ENCODE results near the gene SLC1A3.

Gene SLC1A3

DNA sequence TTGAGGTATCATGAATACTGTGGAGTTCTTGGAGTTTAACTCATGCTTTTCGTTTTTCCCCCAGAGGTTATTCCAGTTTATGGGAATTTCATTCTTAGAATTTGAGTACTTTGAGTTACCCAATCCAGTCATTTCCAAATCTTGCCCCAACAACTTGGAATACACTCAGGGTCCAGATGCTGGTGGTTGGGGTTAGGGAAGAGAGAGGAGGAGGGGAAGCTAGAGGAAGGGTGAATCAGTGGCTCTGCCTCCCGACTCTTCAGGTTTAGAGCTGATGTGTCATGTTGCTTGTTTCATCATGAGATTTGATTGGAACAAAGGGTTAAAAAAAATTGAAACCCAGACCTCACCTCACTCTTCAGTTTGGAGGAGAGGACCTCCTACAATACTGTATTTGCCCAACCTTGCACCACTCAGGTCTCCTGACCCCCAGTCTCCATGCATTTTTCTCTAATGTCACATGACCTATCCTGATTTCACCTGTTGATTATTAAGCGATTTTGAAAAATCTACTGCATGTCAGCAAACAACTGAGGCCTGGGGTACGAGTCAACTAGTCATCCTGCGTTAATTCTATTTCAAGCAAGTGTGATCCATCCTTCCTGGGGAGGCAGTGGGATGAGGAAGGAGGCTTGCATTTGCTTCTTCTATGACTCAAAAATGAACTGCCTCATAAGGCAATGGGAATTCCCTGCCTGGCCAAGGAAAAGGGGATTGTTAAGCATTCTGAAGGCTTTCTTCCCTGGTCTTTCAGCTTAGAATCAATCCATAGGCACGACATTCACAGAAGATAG lies 6.2 kb upstream of the SLC1A3 start:
- H3K27ac ChIP-seq (ENCODE audit: low read length) = no peak overlapping the region
- TF ChIP-seq EZH2phosphoT487 (IDR thresholded peaks at IDR 0.05; ENCODE audit: low read depth) = no peak
- no peaks in the 10 kb centered on the region for H3K79me2 ChIP-seq (ENCODE audit: low read length)
- peaks cover 11% of the 10 kb centered on the region for H3K27me3 ChIP-seq (ENCODE audit: low read depth, low read length)
- no peak overlapping the region for H3K4me3 ChIP-seq (ENCODE audit: low read length)
- H3K4me1 ChIP-seq (ENCODE audit: low read length) = no peaks in the 10 kb centered on the region
- H3K36me3 ChIP-seq (replicated peaks; ENCODE audit: low read depth, low read length) = no peaks in the 10 kb centered on the region
- H3K9me3 ChIP-seq (ENCODE audit: insufficient read depth, low read length) = no peaks in the 10 kb centered on the region
- H3K4me2 ChIP-seq (ENCODE audit: low read length) = no peak overlapping the region
- no peaks in the 10 kb centered on the region for H4K20me1 ChIP-seq (ENCODE audit: insufficient read depth, low read length)
- H2AFZ ChIP-seq (ENCODE audit: low read depth, low read length) = no peak overlapping the region
- no peak overlapping the region for H3K9ac ChIP-seq (ENCODE audit: low read length)

DNA sequence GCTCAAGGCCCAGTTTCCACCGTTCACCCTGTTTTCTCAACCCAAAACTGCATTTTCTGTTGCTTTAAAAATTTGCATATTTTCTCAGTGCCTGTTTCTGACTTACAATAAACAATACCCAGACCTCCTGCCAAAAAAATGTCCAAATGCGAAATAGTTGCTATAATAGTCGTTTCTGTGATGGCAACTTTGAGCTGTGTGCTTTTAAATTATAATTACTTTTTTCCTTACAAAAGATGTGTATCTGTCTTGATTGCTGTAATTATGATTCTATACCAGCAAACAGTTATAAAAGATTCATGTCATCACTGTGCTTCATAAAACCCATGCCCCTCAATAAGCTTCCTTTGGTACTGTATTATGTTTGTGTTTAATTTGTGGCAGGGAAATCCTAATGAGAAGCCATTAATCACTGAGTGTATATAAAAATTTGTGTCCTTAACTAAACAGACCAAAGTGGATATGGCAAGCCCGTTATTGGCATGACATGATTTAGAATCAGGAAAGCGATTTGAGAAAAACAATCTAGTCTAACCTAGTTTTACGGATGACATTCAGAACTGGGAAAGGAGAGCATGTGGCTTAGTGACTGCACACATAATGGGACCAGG lies 5.4 kb upstream of the SLC1A3 start:
- Histone ChIP-seq H4K20me1 (ENCODE audit: insufficient read depth, low read length) (no peaks in the 10 kb centered on the region), H3K4me1 (ENCODE audit: low read length) (no peaks in the 10 kb centered on the region), H2AFZ (ENCODE audit: low read depth, low read length) (no peak overlapping the region), H3K9me3 (ENCODE audit: insufficient read depth, low read length) (no peaks in the 10 kb centered on the region), H3K36me3 (replicated peaks; ENCODE audit: low read depth, low read length) (no peaks in the 10 kb centered on the region), H3K27me3 (ENCODE audit: low read depth, low read length) (peaks cover 13% of the 10 kb centered on the region), H3K79me2 (ENCODE audit: low read length) (no peaks in the 10 kb centered on the region), H3K9ac (ENCODE audit: low read length) (no peak overlapping the region), H3K4me3 (ENCODE audit: low read length) (no peak overlapping the region), H3K27ac (ENCODE audit: low read length) (no peak overlapping the region), H3K4me2 (ENCODE audit: low read length) (no peak overlapping the region)
- no peak for TF ChIP-seq CTCF (IDR thresholded peaks at IDR 0.05; ENCODE audit: low read depth, low read length)

DNA sequence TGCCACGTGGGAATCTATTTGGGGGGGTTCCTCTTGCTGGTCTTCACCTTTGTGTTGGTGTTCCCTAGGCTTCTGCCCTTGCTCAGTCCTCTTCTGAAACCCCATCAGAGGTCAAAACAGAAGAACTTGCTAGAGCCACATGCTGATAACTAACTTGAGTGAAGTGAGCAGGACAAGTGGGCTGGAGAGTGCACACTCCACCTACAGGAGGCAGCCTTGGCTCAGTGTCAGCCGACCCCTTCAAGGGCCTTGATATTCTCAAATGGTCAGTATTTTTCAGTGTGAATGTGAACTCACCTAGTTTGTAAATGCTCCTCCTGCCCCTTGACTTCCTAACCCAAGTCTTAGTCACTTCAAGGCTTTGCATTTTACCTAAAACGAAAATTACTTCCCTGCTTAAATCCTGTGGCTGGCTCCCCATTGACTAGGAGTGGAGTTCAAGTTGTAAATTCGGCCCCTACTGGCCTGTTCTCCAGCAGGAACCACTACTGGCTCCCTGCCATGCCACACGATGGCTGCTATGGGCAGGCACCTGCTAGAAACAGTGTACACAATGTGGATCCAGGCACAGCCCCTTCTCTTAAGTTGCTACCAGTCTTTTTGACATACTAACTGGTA lies 3.6 kb upstream of the SLC1A3 start:
- no peak for TF ChIP-seq EZH2phosphoT487 (IDR thresholded peaks at IDR 0.05; ENCODE audit: low read depth)
- peak; percentile 37 for TF ChIP-seq CTCF (IDR thresholded peaks at IDR 0.05; ENCODE audit: low read depth, low read length)

GRCh38 chr5:36605241-36605640 lies 1.2 kb upstream of the SLC1A3 start:
- H3K79me2 ChIP-seq (ENCODE audit: low read length) = no peaks in the 10 kb centered on the region
- H3K9ac ChIP-seq (ENCODE audit: low read length) = no peak overlapping the region
- no peak overlapping the region for H3K4me3 ChIP-seq (ENCODE audit: low read length)
- no peaks in the 10 kb centered on the region for H4K20me1 ChIP-seq (ENCODE audit: insufficient read depth, low read length)
- peaks cover 4% of the 10 kb centered on the region for H3K4me1 ChIP-seq (ENCODE audit: low read length)
- H2AFZ ChIP-seq (ENCODE audit: low read depth, low read length) = no peak overlapping the region
- H3K9me3 ChIP-seq (ENCODE audit: insufficient read depth, low read length) = no peaks in the 10 kb centered on the region
- H3K27ac ChIP-seq (ENCODE audit: low read length) = no peak overlapping the region
- H3K4me2 ChIP-seq (ENCODE audit: low read length) = no peak overlapping the region
- peaks cover 27% of the 10 kb centered on the region for H3K27me3 ChIP-seq (ENCODE audit: low read depth, low read length)
- H3K36me3 ChIP-seq (replicated peaks; ENCODE audit: low read depth, low read length) = no peaks in the 10 kb centered on the region
- TF ChIP-seq EZH2phosphoT487 (IDR thresholded peaks at IDR 0.05; ENCODE audit: low read depth) (no peak), CTCF (IDR thresholded peaks at IDR 0.05; ENCODE audit: low read depth, low read length) (no peak)

More for the DNA sequence above, 3.6 kb upstream of the SLC1A3 start:
- Histone ChIP-seq H2AFZ (ENCODE audit: low read depth, low read length) (no peak overlapping the region), H4K20me1 (ENCODE audit: insufficient read depth, low read length) (no peaks in the 10 kb centered on the region), H3K27me3 (ENCODE audit: low read depth, low read length) (peaks cover 21% of the 10 kb centered on the region), H3K27ac (ENCODE audit: low read length) (no peak overlapping the region), H3K9me3 (ENCODE audit: insufficient read depth, low read length) (no peaks in the 10 kb centered on the region), H3K9ac (ENCODE audit: low read length) (no peak overlapping the region), H3K4me3 (ENCODE audit: low read length) (no peak overlapping the region), H3K79me2 (ENCODE audit: low read length) (no peaks in the 10 kb centered on the region), H3K36me3 (replicated peaks; ENCODE audit: low read depth, low read length) (no peaks in the 10 kb centered on the region), H3K4me2 (ENCODE audit: low read length) (no peak overlapping the region), H3K4me1 (ENCODE audit: low read length) (peaks cover 4% of the 10 kb centered on the region)

All from OCI-LY3 (cell line).